Measurements from ENCODE around the gene CLCN4.

DNA sequence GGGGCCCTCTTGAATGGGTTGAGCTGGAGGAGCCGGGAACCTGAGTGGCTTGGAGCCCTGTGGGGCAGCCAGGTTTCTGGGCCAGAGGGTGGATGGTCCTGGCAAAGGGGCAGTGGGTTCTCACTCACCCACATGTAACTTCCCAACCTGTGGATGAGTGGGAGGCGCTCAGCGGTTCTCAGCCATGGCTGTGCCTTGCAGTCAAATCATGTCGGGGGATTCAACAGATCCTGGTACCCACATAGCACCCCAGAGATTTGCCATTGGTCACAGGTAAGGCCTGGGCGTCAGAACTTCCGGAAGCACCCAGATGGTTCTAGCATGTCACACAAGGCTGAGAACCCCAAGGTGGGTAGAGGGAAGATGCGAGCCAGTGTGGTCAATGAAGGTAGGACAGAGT is 21.9 kb upstream of the CLCN4 start:
- TF ChIP-seq, protein P1, sequence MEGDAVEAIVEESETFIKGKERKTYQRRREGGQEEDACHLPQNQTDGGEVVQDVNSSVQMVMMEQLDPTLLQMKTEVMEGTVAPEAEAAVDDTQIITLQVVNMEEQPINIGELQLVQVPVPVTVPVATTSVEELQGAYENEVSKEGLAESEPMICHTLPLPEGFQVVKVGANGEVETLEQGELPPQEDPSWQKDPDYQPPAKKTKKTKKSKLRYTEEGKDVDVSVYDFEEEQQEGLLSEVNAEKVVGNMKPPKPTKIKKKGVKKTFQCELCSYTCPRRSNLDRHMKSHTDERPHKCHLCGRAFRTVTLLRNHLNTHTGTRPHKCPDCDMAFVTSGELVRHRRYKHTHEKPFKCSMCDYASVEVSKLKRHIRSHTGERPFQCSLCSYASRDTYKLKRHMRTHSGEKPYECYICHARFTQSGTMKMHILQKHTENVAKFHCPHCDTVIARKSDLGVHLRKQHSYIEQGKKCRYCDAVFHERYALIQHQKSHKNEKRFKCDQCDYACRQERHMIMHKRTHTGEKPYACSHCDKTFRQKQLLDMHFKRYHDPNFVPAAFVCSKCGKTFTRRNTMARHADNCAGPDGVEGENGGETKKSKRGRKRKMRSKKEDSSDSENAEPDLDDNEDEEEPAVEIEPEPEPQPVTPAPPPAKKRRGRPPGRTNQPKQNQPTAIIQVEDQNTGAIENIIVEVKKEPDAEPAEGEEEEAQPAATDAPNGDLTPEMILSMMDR (conservative IDR thresholded peaks at IDR 0.05) = no peak
- no peak for TF ChIP-seq ZFX (IDR thresholded peaks at IDR 0.05)

All from C4-2B (cell line).